Stomach smooth muscle (tissue), 2 donors: ENCODE results near the gene FBXO7.

Source experiments
- H3K27ac ChIP-seq: one replicate; pipeline ENCODE4 v1.7.0; 2013; ENCODE audit warnings: mild to moderate bottlenecking, low read length, inconsistent platforms
- H3K27me3 ChIP-seq, 2 donors: one replicate each; pipeline ENCODE4 v1.7.0; 2013; ENCODE audit warnings: low read length in 2 of 2; ENCODE audit not compliant: insufficient read depth in 2 of 2, control insufficient read depth in 1 of 2
- H3K36me3 ChIP-seq, 2 donors: one replicate each; pipeline ENCODE4 v1.7.0; 2013; ENCODE audit warnings: low read length in 2 of 2; ENCODE audit not compliant: control insufficient read depth in 2 of 2, insufficient read depth in 2 of 2
- H3K4me1 ChIP-seq: one replicate; pipeline ENCODE4 v1.7.0; 2013; ENCODE audit warnings: low read length; ENCODE audit not compliant: control insufficient read depth, insufficient read depth
- H3K4me3 ChIP-seq, 2 donors: one replicate each; pipeline ENCODE4 v1.7.0; 2013; ENCODE audit warnings: low read length in 2 of 2
- H3K9ac ChIP-seq, 2 donors: one replicate each; pipeline ENCODE4 v1.7.0; 2013; ENCODE audit warnings: low read length in 2 of 2, mild to moderate bottlenecking in 1 of 2
- H3K9me3 ChIP-seq, 2 donors: one replicate each; pipeline ENCODE4 v1.7.0; 2013; ENCODE audit warnings: low read length in 2 of 2; ENCODE audit not compliant: control insufficient read depth in 2 of 2
- donor health status: healthy.
- donor health status: Pancreatic carcinoma.

Gene FBXO7

DNA sequence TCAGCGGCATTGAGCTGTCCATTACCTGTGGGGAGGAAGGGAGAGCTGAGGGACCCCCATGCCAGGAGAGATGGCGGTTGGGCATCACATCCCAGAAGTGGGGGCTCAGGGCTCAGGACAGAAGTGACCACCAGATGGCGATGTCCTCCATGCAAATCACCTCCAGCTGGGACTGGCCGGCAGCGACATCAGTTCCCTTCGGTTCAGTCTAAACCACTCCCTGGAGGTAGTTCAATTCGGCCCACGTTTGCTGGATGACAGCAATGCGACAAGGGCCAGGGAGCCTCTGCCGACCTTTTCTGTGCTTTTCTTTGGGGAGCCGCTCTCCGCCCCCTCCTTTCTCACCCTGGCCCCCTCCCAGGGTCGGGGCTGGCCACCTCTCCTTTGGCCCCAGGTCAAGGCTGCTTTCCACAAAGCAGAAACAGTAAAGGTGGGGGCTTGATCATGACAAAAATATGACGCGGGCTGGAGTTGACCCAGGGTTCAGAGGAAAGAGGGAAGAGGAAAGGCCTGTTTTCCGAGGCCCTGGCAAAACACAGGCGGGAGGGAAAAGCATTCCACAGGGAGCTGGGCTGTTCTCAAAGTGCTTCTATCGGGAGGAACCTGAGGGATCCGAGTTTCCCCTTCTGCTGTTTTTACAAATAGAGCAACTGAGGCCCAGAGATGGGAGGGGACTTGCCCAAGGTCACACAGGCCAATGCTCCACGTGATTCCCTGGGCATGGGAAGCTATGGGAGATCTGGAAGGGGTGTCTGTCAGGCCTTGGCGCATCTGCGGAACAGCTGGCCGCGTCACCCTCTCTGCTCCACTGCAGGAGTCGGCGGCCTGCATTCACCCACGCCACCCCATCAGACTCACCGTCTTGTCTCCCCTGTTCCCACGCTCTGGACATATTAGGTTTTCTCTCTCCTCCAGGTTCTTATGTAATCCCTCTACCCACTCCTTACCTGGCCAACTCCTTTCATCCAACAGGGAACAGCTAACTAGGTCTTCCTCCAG, 54.7 kb downstream of the FBXO7 start:
- no peak overlapping the region for H3K9ac ChIP-seq
- H3K36me3 ChIP-seq = no peaks in the 10 kb centered on the region
- no peak overlapping the region for H3K4me3 ChIP-seq
- peaks cover 32% of the 10 kb centered on the region for H3K4me1 ChIP-seq
- peaks cover 4 to 5% of the 10 kb centered on the region in 2 donors for H3K27me3 ChIP-seq
- peak overlapping the region; percentile 58 for H3K27ac ChIP-seq
- no peaks in the 10 kb centered on the region for H3K9me3 ChIP-seq

DNA sequence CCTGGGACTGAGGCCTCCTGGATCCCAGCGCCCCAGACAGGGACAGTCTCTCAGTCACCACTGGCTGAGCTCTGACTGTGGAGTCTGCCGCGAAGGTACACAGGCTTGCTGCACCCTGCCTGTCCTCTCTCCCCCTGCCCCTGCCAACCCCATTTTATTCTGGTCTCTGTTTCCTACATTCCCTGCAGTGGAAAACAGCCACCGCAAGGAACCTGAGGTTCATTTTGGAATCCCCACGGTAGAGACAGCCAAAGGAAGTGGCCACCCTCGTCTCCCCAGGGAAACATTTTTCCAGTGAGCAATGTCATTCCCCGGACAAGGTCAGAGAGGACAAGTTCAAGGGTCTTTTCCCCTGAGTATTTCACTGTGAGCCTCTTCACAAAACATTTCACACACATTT, 56.6 kb downstream of the FBXO7 start:
- H3K4me3 ChIP-seq = no peak overlapping the region
- H3K36me3 ChIP-seq = no peaks in the 10 kb centered on the region
- H3K4me1 ChIP-seq = peaks cover 44% of the 10 kb centered on the region
- H3K27me3 ChIP-seq = peaks cover 4 to 5% of the 10 kb centered on the region in 2 donors
- H3K27ac ChIP-seq = no peak overlapping the region
- no peaks in the 10 kb centered on the region for H3K9me3 ChIP-seq
- H3K9ac ChIP-seq = no peak overlapping the region

DNA sequence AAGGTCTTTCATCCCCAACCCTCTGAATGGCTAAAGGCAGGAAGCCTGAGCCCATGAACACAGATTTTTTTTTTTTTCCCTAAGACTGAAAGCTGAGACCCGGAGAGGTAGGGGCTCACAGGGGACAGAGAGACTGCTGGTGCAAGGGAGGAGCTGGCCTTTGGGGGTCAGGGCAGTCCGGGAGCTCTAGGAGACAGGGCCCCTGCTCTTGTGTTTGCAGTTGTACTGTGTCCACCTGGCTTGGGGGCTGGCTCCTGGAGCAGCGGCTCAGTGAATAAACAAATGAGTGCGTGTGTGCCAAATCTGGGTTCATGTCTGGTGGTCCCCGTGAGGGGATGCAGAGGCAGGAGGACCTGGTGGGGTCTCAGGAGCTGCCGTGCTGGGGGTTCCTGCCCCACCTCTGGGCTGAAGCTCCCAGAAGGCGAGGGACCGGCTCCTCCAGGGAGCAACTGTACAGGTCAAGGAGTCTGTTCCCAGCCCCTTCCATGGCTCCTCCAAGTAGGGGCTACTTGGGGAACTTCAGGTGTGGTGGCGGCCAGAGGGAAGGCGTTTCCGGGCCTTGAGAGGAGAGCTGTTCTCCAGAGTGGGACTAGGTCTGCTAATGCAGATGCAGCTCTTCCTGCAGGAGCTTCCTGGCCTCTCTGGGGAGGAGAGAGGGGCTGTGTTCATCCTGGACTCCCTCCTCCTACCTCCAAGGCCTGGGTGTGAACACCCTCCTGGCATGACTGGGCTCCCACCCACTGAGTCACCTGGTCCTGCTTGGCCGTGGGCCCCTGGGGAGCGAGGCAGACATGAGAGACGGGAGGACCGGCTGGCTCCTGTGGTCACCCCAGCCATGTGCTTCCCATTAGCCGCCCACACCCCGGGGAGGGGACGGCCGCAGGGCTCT, 57.6 kb downstream of the FBXO7 start:
- Histone ChIP-seq H3K27me3 (peaks cover 4 to 5% of the 10 kb centered on the region in 2 donors), H3K4me3 (no peak overlapping the region), H3K4me1 (peaks cover 47% of the 10 kb centered on the region), H3K36me3 (no peaks in the 10 kb centered on the region), H3K27ac (peak overlapping the region; percentile 55), H3K9ac (no peak overlapping the region), H3K9me3 (no peaks in the 10 kb centered on the region)

DNA sequence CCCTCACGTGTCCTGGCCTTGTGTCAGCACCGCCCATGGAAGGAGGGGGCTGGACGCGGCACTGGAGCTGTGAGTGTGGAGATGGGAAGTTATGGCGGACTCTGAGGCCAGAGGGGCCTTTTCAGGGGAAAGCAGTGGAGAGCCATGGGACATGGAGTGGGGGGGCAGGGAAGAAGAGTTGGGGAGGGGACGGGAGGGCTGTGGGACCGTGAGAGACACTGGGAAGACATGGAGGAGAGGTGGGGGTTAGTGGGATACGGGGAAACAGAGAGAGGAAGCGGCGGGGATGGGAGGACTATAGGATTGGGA, 58.2 kb downstream of the FBXO7 start:
- H3K27me3 ChIP-seq = peaks cover 4 to 5% of the 10 kb centered on the region in 2 donors
- H3K27ac ChIP-seq = peak overlapping the region; percentile 11
- no peak overlapping the region for H3K9ac ChIP-seq
- no peak overlapping the region for H3K4me3 ChIP-seq
- peaks cover 47% of the 10 kb centered on the region for H3K4me1 ChIP-seq
- no peaks in the 10 kb centered on the region for H3K9me3 ChIP-seq
- H3K36me3 ChIP-seq = no peaks in the 10 kb centered on the region

DNA sequence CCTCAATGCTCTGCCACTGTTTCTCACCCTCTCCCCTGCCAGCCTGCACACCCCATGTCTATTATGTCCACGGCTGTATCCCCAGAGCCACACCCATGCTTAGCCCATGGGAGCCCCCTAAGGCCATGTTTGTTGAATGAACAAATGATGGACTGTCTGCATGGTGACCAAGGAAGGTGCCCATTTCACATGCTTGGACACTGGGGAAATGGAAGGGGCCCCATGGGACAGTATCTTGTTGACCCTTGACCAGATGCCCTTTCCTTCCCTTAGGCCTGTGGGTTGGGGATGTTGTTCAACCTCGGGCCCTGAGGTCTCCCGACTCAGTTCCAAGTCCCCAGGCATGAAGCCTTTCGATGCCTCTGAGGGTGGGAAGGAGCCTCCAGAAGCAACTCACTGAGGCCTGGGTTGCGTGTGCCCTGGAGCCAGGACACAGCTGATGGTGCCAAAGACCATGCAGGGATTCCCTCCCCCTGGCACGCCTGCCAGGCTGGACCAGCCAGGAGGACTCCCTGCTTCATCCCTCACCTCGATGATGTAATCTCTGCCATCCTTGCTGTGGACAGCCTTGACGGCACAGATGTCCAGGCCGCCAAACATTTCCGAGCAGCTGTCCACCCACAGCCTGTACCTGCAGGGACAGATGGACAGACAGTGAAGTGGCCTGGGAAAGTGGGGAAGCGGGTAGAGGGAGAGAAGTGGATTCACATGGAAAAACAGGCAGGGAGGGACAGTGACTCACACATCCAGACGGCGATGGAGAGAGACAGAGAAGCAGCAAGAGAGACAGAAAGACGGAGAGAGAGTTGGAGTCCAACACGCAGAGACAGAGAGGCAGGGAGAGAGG, 58.9 kb downstream of the FBXO7 start:
- no peaks in the 10 kb centered on the region for H3K9me3 ChIP-seq
- H3K36me3 ChIP-seq = no peaks in the 10 kb centered on the region
- H3K27me3 ChIP-seq = peaks cover 4% of the 10 kb centered on the region in 2 donors
- H3K4me1 ChIP-seq = peaks cover 47% of the 10 kb centered on the region
- H3K4me3 ChIP-seq = peak overlapping the region in 1 of 2 donors; percentile 8
- H3K9ac ChIP-seq = no peak overlapping the region
- peak overlapping the region; percentile 11 for H3K27ac ChIP-seq

DNA sequence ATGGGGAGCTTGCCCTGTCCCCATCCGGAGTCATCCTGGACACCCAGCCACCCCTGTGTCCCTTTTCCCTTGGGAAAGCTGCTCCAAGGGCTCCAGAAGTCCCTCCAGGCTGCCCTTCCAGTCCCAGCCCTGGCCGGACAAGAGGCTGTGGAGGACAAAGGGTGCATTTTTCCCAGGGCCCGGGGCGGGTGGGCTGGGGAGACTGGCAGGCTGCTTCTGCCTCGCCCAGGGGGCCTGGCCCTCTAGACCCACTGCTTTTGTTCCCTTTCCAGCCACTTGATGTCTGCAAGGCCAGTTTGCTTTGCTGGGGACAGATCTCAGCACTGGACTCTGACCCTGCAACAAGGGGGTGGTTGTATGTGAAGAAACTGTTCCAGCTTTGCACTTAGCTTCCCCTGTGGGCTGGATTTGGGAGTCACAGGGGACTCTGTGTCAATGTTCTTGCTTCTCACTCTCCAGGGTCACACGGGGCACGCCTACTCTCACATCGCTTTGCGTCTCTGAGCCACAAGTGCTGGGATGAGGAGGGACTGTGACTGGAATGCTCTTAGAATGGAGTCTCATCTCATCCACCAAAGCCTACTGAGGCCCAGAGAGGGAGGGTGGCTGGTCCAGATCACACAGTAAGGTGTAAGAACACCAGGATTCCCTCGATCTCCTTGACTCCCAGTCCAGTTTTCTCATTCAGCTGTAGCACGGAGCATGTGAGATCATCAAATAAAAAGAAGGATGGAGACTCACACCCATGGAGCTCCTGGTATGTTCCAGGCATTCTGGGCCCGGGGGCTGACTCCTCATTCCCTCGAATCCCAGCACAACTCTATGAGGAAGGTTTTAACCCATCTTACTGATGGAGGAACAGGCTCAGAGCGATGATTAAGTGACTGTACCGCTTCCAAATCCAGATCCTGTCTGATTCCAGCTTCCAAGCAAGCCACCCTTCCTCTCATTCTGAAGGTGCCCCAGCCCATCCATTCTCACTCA, 59.9 kb downstream of the FBXO7 start:
- H3K9ac ChIP-seq = no peak overlapping the region
- peaks cover 38% of the 10 kb centered on the region for H3K4me1 ChIP-seq
- no peaks in the 10 kb centered on the region for H3K36me3 ChIP-seq
- peaks cover 2 to 6% of the 10 kb centered on the region in 2 donors for H3K27me3 ChIP-seq
- no peak overlapping the region for H3K27ac ChIP-seq
- H3K4me3 ChIP-seq = no peak overlapping the region
- H3K9me3 ChIP-seq = no peaks in the 10 kb centered on the region

DNA sequence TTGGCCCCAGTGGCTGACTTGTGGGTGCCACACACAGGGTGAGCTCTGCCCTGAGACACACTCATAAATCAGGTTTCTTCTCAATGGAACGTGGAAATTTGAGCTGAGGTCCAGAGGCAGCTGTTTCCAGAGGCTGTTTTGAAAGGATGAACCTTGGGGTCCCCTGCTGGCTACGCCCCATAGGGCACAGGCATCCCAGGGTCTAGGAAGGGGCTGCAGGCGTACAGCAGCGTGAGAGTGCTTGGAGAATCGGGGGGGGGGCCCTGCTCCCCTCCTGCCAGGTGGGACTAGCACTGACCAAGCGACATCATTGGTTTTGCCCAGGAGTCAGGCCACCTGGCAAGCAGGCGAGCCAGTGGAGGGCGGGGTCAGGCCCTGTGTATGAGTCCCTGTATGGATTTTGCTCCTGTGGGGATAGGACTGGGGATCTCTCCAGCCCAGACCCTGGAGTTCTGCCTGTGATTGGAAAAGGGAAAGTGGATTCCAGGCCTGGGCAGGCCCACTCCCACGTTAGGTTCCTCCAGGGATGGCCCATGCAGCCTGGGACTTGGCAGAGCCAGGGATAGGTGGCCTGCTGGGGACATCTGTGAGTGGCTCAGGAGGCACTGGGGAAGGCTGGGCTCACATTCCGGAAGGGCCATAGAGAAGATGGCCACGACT, 61.0 kb downstream of the FBXO7 start:
- Histone ChIP-seq H3K9ac (no peak overlapping the region), H3K27ac (no peak overlapping the region), H3K27me3 (peaks cover 2 to 6% of the 10 kb centered on the region in 2 donors), H3K4me3 (no peak overlapping the region), H3K4me1 (peaks cover 35% of the 10 kb centered on the region), H3K9me3 (no peaks in the 10 kb centered on the region), H3K36me3 (no peaks in the 10 kb centered on the region)

DNA sequence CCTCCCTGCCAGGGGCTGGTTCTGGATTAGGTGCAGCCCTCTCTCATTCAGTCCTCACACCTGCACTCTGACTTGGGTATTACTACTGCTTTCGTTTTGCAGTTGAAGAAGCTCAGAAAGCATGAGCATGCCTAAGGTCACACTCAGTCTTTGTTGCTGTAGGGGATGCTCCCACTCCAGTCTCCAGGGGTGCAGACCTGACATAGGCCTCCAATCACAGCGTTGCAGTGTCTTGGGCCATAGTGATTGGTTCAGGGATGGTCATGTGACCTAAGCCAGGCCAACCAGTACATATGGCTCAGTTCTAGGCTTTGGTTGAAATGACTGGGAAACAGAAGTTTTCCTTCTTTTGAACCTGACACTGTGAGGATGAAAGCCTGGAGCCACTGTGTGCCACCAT, 61.7 kb downstream of the FBXO7 start:
- Histone ChIP-seq H3K9me3 (no peaks in the 10 kb centered on the region), H3K4me3 (no peak overlapping the region), H3K27me3 (peaks cover 2 to 6% of the 10 kb centered on the region in 2 donors), H3K27ac (no peak overlapping the region), H3K4me1 (peaks cover 34% of the 10 kb centered on the region), H3K9ac (no peak overlapping the region), H3K36me3 (no peaks in the 10 kb centered on the region)

DNA sequence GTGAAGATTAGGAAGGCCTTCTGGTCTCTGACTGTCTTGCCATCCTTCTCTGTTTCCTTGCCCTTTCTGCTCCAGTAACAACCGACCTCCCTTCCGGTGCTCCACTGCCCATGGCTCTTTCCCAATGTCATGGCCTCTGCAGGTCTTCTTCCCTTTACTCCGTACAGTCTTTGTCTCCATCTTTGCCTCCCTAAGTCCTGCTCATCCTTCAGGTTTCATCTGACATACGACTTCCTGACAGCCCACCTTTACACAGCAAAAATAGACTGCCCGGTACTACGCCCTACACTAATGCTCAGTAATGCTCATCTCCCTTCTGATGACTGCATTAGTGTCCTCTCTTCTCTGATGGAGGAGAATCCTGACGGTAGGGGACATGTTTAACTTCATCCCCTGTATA, 63.9 kb downstream of the FBXO7 start:
- H3K36me3 ChIP-seq = no peaks in the 10 kb centered on the region
- no peak overlapping the region for H3K27ac ChIP-seq
- peaks cover 31% of the 10 kb centered on the region for H3K4me1 ChIP-seq

More for the DNA sequence above, 63.9 kb downstream of the FBXO7 start:
- Histone ChIP-seq H3K9ac (no peak overlapping the region), H3K27me3 (peaks cover 0 to 2% of the 10 kb centered on the region in 2 donors), H3K4me3 (no peak overlapping the region), H3K9me3 (no peaks in the 10 kb centered on the region)
